SU-DHL-6 (cell line): ENCODE measurements around the gene GP1BA.
"Not testable (repeated sequence)": the region's sequence is repeated elsewhere in the genome, so short reads cannot be mapped to it uniquely, and the experiment has no call there.

Experiments
- CTCF ChIP-seq: fragments of 200-600 bp; sonication (generic); IDR thresholded peaks from one replicate; pipeline ENCODE4 v1.5.1; 2017; ENCODE audit warnings: antibody characterized with exemption, mild to moderate bottlenecking, low read length, moderate library complexity; ENCODE audit not compliant: insufficient read depth, poor library complexity, severe bottlenecking
- EZH2phosphoT487 ChIP-seq: fragments of 200-600 bp; sonication (generic), shearing (Covaris generic); conservative IDR thresholded peaks from 2 replicates; pipeline ENCODE4 v1.6.1; 2018; ENCODE audit warnings: mild to moderate bottlenecking, antibody characterized with exemption, low read length, moderate library complexity, mixed read lengths

- TF ChIP-seq CTCF, EZH2phosphoT487: not testable (repeated sequence)
Measured at GRCh38 chr17:4914551-4914950, 17.5 kb upstream of the GP1BA start.
